ENCODE data around the gene FBLN1. TPM values are rescaled to one million over a fixed set of nuclear protein-coding genes. Genes with fewer than 3 reads are reported as not detected.

Gene FBLN1
- total and polyA plus RNA-seq, 2 of the 13 experiments (the other 11 are each of a cell fraction or from before 2014, with no cell fraction given), result 37.3 to 103 TPM

DNA sequence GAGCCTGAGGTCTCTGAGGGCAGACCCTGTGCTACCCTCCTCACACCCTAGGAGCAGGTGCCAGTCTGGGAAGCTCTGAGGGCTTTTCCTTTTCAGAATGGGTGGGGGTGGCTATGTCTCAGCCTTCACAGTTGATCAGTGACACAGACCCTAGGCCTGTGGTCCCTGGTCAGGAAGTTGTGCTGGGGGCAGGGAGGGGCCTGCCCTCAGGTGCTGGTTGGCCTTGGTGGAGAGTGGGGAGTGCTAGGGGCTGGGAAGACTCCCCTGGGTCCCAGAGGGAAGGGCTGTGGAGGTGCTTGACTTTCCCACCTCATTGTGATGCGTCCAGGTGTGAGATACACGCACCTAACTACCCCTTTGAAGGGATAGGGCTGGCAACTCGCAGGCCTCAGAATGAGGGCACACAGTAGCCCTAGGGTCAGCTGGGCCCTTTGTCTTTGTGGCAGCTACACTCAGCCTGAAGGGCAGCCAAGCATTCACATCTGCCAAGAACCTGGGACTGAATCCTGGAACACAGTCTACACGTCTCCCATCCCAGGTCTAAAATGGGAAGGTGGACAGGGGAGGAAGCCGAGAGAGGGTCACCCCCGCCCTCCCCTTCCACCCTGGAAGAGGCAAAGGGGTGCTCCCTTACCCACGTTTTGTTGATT, 137.7 kb downstream of the FBLN1 start:
- BruUV-seq (replicated peaks), result no TSS peak
- Histone ChIP-seq H3K4me1 (ENCODE audit: insufficient read depth, low read length) (peaks cover 74% of the 10 kb centered on the region), H3K36me3 (replicated peaks in 1 of 2; ENCODE audit: control insufficient read depth in 1 of 2, insufficient read depth in 2 of 2, low read length in 2 of 2) (no peaks in the 10 kb centered on the region), H3K9ac (ENCODE audit: insufficient read depth, low read depth, low read length) (no peak overlapping the region), H3K9me3 (ENCODE audit: low read length) (no peaks in the 10 kb centered on the region), H3K27ac (ENCODE audit: extremely low read length, insufficient read depth, low read length) (no peak overlapping the region), H2AFZ (ENCODE audit: low read length) (no peak overlapping the region), H3K4me2 (ENCODE audit: low read depth, low read length) (0 out of 2 replicates have a peak overlapping the region, but pooled peaks have one; percentile 1), H4K20me1 (ENCODE audit: insufficient read depth, low read length) (no peaks in the 10 kb centered on the region), H3K27me3 (ENCODE audit: control insufficient read depth in 1 of 2, insufficient read depth in 2 of 2, low read length in 2 of 2) (no peaks in the 10 kb centered on the region; a peak in 1 of 5 replicates), H3K79me2 (ENCODE audit: insufficient read depth, low read length) (no peaks in the 10 kb centered on the region), H3K4me3 (replicated peaks in 1 of 3; ENCODE audit: insufficient read depth in 1 of 3, low read depth in 2 of 3, low read length in 3 of 3) (no peak overlapping the region)
- intact Hi-C loops (cut with micrococcal nuclease; ENCODE audit: unreplicated experiment) (loop anchor here (10.0 kb wide), 2 partner anchors 184 to 224 kb away; no protein-coding TSS in a partner anchor), in situ Hi-C loops (cut with HindIII; ENCODE audit: extremely low pct_ligation_motif_present, low pct_unique_long_range_greater_than_20kb) (loop anchor here (5.0 to 25.0 kb wide), 3 partner anchors 63 to 472 kb away; no protein-coding TSS in a partner anchor)
- 80% methylated on average over 1 of the region's 7 CpGs for WGBS (ENCODE audit: low lambda C conversion rate)
- FAIRE-seq, result no peak
- DNase-seq (ENCODE audit: low spot score), result no peak
- ChIA-PET POLR2A (no interaction called here), CTCF (ENCODE audit: low intra/inter-chr PET ratio, low total read pairs) (no interaction called here)
- no peak for ATAC-seq
- TF ChIP-seq, protein P1, sequence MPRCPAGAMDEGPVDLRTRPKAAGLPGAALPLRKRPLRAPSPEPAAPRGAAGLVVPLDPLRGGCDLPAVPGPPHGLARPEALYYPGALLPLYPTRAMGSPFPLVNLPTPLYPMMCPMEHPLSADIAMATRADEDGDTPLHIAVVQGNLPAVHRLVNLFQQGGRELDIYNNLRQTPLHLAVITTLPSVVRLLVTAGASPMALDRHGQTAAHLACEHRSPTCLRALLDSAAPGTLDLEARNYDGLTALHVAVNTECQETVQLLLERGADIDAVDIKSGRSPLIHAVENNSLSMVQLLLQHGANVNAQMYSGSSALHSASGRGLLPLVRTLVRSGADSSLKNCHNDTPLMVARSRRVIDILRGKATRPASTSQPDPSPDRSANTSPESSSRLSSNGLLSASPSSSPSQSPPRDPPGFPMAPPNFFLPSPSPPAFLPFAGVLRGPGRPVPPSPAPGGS (CRISPR knock-in tag; IDR thresholded peaks at IDR 0.05), result no peak
- no peak for TF ChIP-seq ZKSCAN8 (CRISPR knock-in tag; IDR thresholded peaks at IDR 0.05; ENCODE audit: borderline replicate concordance)
- no peak for TF ChIP-seq SMAD3 (CRISPR knock-in tag; IDR thresholded peaks at IDR 0.05)
- no peak for TF ChIP-seq GFI1 (CRISPR knock-in tag; IDR thresholded peaks at IDR 0.05; ENCODE audit: borderline replicate concordance)
- no peak for TF ChIP-seq RBM39 (IDR thresholded peaks at IDR 0.05; ENCODE audit: low read depth, low read length, poor library complexity, severe bottlenecking)
- TF ChIP-seq ZNF784 (CRISPR knock-in tag; IDR thresholded peaks at IDR 0.05; ENCODE audit: borderline replicate concordance), result no peak
- no peak for TF ChIP-seq ZBTB49 (CRISPR knock-in tag; IDR thresholded peaks at IDR 0.05; ENCODE audit: borderline replicate concordance)
- TF ChIP-seq NFIC (IDR thresholded peaks at IDR 0.05; ENCODE audit: low read length), result no peak
- TF ChIP-seq ZHX2 (IDR thresholded peaks at IDR 0.05; ENCODE audit: low read depth), result no peak
- TF ChIP-seq ZHX2 (CRISPR knock-in tag; IDR thresholded peaks at IDR 0.05; ENCODE audit: borderline replicate concordance), result no peak

Measured in HepG2 (cell line).